Stimulated activated CD8-positive, alpha-beta memory T cell treated with anti-CD3 and anti-CD28 coated beads, Interleukin-4, amount 100 ng/mL, for 4 hours (primary cell): ENCODE data around the gene KRT222.

Source experiments
- DNase-seq, 2 donors: peaks; one replicate each; pipeline ENCODE4 v3.0.0-alpha.2; 2020; ENCODE audit warnings: low read depth in 2 of 2, low spot score in 1 of 2

KRT222 gene

DNA sequence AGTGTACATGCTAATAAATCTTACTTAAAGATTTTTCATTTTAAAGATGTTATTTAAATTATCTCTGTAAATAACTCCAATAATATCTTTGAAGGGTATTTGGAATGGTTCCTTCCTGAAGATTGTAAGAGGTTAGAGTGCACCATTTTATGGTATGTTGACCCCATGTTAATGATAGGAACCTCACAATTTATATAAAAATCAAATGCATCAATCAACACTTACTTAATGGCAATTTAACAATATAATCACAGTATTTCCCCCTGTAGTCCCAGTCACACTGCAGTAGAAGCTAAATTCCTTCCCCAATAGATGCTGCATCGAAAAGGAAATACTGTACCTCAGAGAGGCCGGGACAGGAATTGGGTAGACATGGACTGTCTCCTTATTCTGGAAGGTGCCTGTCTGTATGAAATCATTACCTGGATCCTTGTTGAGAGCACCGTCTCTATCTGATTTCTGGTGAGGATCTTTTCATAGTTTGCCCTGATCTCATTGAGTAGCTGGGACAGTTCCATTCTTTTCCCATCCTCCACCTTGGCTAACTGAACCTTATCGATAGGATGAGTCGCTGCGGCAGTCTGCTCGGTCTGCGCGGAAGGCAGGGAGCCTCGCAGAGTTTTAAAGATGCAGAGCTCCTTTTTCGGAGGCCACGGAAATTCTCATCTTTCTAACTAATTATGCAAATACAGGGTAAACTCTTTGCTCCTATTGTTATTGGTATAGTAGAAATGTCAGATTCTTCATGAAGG is at the start of gene KRT222:
KRT222 (minus strand) TSS at position 596 of the 752 bp plus-strand sequence; CDS start at position 518, 78 bp downstream.
- DNase-seq, result no peak

GRCh38 chr17:40714473-40714872 is 49.5 kb upstream of the KRT222 start:
- no peak for DNase-seq

- no peak for DNase-seq
Observed at GRCh38 chr17:40707745-40708144, 42.8 kb upstream of the KRT222 start.

GRCh38 chr17:40705584-40705983 is 40.6 kb upstream of the KRT222 start:
- no peak for DNase-seq

DNA sequence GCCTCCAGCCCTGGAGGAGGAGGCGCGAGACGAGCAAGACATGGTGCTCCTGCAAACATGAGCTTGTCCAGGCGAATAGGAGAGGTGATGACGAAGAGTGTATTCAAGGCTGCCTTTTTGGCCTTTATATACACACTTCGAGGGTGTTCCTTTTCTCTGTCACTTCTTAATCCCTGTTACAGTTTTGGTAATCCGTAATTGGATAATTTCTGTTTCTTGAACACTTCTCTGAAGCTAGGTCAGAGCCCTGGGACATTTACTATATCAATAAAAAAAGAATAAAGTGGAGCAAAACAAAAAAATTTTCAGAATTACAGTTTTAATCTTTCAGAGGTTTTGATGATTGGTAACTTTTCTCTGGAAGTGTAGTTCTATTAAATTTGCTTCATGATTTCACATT is 38.7 kb upstream of the KRT222 start, which contains the start of gene KRT24:
KRT24 (minus strand) TSS at position 101 of the 400 bp plus-strand sequence; CDS start at position 42, 59 bp downstream.
- no peak for DNase-seq

- DNase-seq, result no peak
Observed at GRCh38 chr17:40702271-40702670, 37.3 kb upstream of the KRT222 start.

DNA sequence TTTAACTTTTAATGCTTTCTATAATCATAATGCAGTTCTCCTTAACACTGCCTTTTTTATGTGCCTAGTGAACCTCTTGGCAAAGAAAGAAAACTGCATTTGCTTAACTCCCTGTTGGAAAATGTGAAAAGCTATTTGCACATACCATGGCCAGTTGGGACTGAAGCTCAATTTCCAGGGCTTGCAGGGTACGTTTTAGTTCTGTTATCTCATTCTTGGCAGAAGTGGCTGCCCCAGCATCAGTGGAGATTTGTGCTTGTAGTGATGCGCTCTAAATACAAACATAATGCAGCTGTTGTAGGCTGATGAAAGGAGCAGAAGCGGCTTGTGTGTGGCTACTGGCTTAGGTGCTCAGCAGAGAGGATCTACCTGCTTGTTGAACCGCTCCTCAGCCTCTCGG is 34.9 kb upstream of the KRT222 start:
- DNase-seq, result no peak

- no peak for DNase-seq
Observed at GRCh38 chr17:40699371-40699770, 34.4 kb upstream of the KRT222 start.

- DNase-seq, result no peak
Observed at GRCh38 chr17:40697297-40697696, 32.3 kb upstream of the KRT222 start.

DNA sequence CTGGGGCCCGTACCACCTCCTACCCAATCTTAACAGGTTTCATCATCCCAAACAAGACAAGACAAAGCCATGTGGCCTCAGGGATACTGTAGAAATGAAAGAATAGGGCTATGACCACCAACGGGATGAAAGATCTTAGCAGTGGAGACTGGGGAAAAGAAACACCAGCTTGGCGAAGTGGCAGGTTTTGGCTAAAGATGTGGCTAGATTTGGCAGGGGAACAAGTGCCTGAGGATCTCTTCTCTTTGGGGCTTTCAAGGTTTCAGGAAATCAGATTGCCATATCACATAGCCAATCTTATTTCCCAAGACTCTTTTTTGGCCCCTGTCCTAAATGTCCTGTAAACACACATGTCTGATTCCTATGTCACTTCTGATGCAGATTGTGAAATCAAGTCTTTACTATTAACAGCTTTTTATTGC is 31.7 kb upstream of the KRT222 start:
- no peak for DNase-seq

DNA sequence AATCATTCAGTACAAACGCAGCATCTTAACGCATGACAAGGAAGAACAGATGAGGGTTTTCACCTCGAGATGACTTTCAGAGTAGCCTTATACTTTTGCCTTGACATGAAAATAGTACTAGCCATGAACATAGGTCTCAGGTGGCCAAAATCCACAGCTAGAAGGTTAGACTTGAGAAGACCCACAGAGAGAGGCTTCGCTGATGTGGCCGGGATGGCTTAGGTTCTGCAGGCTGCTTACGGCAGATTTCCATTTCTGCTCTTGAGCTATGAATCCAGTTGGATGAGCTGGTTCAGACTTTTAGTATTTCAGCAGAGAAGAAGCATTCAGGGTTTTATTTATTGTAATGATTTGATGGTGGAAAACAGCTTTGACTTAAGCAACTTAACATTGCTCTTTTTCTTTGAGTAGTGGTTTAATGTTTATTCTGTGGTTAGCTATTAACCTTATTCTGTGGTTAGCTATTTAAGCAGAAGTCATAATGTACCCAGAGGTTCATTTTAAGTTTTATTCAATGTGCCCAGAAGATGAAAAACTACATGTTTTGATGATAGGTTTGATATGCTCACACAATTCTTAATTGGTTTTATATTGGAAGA is 31.0 kb upstream of the KRT222 start:
- DNase-seq, result no peak

- DNase-seq, result no peak
Observed at GRCh38 chr17:40694584-40694983, 29.6 kb upstream of the KRT222 start.

DNA sequence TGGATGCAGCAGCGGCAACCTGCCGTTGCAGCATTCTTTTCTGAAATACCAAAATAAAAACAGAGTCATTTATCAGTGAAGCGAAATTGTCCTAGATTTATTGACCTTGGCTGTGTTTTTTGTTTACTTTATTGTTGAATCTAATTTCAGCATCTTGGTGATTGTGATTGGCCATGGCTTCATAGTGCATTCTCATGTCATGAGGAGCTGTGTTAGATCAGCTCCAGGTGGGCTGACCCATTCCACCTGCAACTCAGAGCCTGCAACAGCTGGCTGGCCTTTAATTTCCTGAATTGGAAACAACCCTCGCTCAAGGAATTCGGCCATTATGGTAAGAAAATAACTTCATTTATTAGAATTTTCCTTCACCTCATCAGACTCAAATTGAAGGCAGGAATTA is 22.1 kb upstream of the KRT222 start:
- no peak for DNase-seq

- DNase-seq, result no peak
Observed at GRCh38 chr17:40686192-40686591, 21.2 kb upstream of the KRT222 start.

DNA sequence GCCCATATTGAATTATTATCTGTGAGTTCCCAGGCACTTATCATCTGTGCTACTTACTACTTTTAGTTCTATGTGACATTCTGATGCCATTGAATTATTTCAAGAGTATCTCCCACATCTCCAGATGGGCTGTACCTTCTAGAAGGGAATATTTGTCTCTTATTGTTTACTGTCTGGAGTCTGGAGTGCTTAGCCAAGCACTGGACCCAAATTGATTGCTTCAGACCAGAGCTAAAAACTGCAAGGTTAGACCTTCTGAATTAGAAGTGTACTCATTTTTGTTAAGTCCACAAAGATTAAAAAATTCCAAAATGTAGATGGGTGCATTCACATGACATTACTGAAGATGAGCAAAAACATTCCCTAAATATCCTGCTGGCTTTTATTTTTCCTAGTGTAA is 16.0 kb upstream of the KRT222 start:
- DNase-seq, result no peak

GRCh38 chr17:40679523-40679907 is 14.5 kb upstream of the KRT222 start:
- no peak for DNase-seq

DNA sequence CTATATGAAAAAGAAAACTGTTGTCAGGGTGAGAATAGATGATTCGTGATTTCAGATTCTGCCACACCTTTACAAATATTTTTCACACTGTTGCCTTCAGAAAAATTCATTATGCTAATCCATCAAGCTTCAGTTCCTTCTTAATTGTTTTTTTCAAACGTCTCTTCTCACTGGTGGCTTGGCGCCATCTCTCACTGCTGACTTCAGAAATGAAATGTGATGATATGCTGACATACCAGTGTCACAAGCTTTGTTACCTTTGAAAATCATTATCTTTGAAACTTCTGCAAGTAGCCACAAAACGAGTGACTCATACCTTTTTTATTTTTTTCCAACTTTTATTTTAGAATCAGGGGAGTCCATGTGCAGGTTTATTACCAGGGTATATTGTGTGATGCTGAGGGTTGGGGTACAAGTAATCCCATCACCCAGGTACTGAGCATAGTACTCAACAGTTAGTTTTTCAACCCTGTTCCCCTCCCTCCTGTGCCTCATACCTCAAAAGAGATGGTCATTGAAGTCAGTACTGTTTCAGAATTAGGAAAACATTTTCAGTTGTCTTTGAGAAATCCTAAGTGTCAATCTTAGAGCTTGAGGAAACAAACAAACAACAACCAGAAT is 14.0 kb upstream of the KRT222 start:
- no peak for DNase-seq

DNA sequence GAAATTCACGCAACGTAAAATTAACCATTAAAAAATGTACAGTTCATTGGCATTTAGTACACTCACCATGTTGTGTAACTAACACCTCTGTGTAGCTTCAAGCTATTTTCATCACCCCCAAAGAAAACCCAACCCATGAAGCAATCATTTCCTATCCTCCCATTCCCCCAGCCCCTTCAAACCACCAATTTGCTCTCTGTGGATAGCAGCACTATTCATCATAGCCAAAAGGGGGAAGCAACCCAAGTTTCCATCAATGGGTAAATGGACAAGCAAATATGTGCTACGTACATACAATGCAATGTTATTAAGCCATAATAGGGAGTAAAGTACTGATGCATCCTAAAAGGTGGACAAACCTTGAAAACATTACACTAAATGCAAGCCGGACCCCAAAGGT is 10.9 kb upstream of the KRT222 start:
- DNase-seq, result no peak

DNA sequence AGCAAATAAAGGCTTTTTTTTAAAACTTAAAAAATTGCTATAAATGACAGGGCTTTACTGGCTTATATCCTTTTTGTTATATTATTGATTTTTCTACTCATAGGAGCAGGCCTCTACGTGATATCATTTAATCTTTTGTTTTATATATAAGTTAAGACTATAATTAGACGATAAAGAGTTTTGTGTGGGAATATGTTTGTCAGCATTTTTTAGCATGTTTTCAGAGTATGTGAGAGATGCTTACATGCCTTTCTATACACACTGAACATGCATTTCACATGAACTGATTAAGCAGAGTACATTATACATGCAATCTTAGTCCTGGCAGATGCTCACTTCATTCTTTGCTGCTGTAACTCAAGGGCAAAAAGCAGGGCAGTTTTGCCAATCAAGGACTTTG is 7.7 kb upstream of the KRT222 start:
- no peak for DNase-seq

- DNase-seq, result no peak
Observed at GRCh38 chr17:40671282-40671681, 6.3 kb upstream of the KRT222 start.

GRCh38 chr17:40666331-40666730 is 1.4 kb upstream of the KRT222 start:
- no peak for DNase-seq

DNA sequence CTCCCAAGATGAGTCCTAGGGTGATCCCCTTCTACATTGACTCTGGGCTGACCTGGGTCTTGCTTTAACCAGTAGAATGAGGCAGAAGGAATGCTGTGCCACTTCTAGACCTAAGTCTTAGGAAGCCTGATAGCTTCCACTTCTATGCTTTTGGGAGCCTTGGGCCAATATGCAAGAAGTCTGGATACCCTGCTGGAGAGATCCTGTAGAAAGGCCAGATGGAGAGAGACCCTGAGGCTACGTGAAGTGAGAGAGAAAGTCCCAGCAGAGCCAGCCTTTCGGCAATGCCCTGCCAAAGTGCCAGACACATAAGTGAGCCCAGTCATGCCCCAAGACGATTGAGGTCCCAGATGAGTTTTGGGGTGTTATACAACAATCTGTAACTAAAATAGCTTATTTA is 1.7 kb downstream of the KRT222 start:
- no peak for DNase-seq
